ENCODE results near the gene ABHD14A. TPM values are rescaled to one million over a fixed set of nuclear protein-coding genes. Genes with fewer than 3 reads are reported as not detected.
"Not testable (repeated sequence)": the region's sequence is repeated elsewhere in the genome, so short reads cannot be mapped to it uniquely, and the experiment has no call there.

ABHD14A gene
- total RNA-seq = 20.6 TPM

DNA sequence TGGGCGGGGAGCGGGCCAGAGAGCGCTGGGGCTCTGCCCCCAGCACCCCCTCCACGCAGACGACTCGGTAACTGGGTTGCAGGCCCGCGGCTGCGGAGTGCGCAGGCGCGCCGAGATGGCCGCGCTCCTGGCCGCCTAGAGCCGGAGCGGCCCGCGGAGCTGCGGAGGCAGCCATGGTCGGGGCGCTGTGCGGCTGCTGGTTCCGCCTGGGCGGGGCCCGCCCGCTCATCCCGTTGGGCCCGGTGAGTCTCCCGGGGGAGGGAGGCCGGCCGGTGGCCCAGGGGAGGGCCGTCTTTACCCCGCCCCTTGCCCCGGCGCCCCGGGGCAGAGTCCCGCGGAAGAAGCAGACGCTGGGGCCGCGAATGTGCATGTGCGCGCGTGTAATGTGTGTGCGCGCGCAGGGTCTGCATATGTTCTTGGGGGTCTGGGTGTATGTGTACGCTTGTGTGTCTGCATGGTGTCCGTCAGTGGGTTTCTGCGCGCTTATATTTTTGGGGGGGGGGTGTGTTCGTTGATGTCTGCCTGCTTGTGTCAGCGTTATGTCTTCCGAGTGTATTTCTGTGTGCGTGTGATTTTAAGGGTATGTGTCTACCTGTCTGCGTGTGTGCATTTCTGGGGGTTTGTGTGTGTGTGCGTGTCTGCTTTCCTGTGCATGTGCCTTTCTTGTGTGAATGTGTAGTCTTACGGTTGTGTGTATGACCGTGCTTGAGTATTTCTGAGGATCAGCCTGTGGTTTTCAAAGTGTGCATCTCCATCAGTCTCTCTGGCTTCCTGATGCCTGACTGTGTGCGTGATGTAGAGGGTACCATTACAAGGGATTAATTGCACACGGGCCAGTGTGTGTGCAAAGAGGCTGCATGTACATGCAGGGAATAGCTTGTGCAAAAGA lies at the start of gene ABHD14A:
Gene ABHD14A, plus strand, starts transcription at position 102 of the 889 bp plus-strand sequence. Its CDS starts 72 bp downstream, at position 174.
- DNase-seq = peak; percentile 69

- no peak for DNase-seq
Measured at GRCh38 chr3:51927061-51927977, 47.5 kb upstream of the ABHD14A start.

GRCh38 chr3:51928438-51928837 lies 46.4 kb upstream of the ABHD14A start:
- no peak for DNase-seq

DNA sequence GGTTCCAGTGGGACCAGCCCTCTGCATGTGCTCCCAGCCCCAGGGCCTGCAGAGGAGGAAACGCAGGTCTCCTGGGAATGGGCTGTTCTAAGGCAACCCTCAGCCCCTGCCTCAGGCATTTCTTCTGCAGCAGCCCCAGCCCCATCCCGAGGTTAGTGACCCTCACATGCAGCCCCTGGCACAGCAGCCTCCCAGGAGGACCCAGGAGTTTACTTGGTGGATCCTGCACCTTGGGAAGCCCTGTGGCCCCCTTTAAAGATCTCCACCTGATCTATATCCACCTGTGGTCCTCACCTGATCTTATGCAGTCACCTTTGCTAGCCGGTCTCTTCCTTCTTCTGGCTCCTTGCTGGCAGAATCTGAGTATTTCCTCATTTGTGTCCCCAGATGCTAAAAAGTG lies 45.9 kb upstream of the ABHD14A start:
- DNase-seq = not testable (repeated sequence)

GRCh38 chr3:51929420-51930003 lies 45.4 kb upstream of the ABHD14A start:
- DNase-seq = no peak

DNA sequence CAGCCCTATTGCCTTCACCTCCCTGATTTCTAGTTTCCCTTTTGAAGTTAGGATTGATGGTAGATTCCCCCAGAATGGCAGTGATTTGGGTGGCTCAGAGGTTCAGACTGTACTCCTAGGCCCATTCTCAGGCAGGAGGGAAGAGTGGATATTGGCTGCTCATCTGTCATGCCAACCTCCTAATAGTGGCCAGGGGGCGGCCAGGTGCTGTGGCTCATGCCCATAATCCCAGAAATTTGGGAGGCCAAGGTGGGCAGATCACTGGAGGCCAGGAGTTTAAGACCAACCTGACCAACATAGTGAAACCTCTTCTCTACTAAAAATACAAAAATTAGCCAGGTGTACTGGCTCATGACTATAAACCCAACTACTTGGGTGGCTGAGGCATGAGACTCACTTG lies 44.4 kb upstream of the ABHD14A start:
- no peak for DNase-seq

DNA sequence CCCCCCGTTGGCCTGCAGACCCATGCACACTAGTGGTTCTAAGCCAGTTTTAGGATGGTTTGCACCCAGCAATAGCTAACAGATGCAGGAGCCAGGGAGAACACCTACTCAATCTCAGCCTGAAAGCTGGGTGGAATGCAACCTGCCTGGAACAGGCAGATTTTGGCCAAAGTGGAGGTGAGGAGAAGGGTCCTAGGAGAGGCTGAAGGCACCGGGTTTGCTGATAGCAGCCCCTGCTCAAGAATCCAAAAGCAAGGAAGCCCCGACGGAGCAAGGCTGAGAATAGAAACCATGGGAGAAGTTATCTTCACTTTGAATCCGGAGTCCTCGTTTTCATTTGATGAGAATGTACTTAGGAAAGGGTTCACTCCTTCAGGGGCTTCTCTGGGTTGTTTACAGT lies 43.1 kb upstream of the ABHD14A start:
- no peak for DNase-seq

DNA sequence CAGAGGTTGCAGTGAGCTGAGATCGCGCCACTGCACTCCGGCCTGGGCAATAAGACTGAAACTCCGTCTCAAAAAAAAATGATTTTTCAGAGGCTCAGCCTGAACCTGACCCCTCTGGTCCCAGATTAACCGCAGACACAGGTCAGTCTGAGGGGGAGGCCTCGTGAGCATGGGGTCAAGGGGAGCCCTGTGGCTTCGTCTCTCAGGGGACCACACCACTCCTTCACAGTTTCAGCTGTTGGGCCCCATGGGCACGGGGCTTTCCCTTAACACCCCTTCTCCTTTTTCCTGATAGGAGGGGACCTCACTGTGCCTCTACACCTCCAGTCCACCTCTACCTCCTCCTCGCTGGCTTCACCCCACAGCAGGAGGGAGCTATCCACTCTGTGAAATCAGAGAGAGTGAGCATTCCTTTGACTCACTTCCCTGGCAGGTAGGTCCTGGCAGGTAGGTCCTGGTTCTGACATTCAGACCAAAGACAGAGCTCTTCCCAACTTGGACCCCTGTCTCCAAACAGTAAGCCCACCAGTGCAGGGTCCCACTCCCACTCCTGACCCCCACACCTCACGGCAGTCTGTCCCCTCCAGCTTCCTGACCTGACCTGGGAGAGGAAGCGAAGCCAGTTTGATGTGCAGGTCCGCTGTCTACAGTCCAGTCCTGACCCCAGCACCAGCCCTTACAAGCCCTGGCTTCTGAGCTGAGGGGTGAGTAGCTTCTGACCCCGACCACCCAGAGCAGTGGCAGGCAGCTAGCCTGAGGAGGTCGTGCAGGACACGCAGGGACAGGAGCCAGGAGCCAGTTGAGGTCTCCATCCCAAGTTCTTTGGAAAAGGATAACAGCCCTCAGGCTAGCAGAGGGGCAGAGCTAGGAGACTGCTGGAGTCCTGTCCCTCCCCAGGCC lies 42.1 kb upstream of the ABHD14A start:
- no peak for DNase-seq

GRCh38 chr3:51933471-51934138 lies 41.3 kb upstream of the ABHD14A start:
- no peak for DNase-seq

DNA sequence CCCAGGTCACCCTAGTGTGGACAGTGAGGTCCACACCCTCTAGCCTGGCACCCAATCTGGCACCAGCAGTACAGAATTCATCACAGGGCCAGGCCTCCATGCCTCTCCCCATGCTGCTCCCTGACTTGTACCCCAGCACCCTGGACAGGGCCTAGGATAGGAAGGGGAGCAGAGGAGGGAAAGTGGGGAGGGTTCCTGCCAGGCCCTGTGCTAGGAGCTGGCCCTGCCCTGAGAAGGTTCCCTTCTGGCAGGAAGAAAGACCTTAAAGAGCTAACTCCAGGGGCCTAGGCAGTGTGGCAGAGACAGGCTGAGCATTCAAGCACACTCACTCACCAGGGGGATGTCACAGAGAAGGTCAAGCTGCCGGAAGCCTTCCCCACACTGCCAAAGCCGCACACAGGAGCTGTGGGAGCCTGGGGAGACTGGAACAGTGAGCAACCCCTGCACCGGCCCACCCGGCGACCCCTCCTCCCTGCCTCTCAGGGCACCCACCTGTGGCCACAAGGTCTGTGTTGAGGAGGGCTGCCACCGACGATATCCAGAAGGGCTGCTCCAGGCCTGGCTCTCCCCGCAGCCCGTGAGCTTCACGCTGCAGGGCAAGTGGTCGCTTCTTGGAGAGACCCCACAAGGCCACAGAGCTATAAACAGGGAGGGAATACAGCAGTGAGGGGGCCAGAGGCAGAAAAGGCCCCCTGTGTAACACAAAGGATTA lies 40.6 kb upstream of the ABHD14A start:
- no peak for DNase-seq

GRCh38 chr3:51934991-51935885 lies 39.6 kb upstream of the ABHD14A start:
- no peak for DNase-seq

- DNase-seq = no peak
Measured at GRCh38 chr3:51935886-51936755, 38.7 kb upstream of the ABHD14A start.

GRCh38 chr3:51937014-51937413 lies 37.9 kb upstream of the ABHD14A start:
- DNase-seq = no peak

DNA sequence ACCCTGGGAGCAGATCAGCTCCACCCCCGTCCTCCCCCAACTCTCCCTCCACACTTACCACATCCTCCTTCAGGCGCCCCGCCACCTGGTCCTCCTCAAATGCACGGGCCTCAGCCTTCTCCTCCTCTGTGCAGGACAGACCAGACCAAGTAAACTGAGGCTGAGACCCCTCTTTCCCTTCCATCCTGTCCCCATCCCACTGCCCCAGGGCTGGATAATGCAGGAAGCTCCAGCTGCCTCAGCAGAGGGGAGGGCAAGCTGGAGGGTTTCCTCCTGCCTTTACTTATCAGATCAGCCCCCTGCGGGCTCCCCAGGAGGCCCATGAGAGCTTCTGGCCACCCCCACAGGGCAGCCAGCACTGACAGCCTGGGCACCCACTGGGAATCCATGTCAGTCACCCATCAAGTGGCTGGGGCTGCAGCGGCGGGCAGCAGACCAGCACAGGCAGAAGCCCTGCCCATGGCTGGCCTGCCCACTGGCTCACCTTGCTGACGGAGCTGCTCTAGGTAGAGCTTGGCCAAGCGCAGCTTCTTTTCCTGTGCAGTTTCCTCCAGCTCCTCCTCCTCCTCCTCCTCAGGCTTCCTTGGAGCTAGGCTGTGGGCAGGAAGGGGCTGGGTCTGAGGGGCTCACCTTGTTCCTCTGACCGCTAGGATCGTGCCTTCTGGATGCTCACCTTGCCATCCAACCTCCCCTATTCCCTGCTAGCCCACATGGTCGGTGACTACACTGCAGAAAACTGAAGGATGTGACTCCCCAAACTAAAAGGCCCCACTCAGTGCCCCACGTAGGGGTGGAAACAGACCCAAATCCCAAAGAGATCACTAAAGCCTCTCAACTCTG lies 37.0 kb upstream of the ABHD14A start:
- no peak for DNase-seq

DNA sequence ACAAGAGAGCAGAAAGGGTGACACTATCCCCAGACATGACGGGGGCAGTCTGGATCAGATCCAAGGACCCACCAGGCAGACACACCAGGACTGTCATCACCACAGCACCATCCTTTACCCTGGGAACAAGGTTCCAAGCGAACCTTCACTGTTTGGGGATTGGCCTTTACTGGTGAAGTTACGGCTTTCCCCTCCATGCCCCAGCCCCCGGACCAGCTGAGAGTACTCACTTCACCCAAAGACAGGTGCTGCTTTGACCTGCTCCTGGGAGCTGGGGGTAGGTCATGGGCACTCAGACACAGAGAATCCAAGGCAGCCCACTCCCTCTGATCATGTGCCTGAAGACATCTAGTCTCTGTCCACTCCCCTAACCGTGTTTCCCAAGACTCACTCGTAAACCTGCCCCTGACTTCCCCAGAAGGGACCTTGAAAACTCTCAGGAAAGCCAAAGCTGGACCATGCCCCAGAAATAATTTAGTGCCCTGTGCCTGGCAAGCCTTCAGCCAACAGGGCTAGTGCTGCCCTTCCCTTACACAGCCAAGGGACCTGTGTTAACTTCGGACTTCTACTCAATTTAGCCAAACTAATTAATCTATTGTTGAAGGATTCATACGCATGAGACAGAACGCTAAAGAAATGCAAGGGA lies 36.0 kb upstream of the ABHD14A start:
- no peak for DNase-seq

DNA sequence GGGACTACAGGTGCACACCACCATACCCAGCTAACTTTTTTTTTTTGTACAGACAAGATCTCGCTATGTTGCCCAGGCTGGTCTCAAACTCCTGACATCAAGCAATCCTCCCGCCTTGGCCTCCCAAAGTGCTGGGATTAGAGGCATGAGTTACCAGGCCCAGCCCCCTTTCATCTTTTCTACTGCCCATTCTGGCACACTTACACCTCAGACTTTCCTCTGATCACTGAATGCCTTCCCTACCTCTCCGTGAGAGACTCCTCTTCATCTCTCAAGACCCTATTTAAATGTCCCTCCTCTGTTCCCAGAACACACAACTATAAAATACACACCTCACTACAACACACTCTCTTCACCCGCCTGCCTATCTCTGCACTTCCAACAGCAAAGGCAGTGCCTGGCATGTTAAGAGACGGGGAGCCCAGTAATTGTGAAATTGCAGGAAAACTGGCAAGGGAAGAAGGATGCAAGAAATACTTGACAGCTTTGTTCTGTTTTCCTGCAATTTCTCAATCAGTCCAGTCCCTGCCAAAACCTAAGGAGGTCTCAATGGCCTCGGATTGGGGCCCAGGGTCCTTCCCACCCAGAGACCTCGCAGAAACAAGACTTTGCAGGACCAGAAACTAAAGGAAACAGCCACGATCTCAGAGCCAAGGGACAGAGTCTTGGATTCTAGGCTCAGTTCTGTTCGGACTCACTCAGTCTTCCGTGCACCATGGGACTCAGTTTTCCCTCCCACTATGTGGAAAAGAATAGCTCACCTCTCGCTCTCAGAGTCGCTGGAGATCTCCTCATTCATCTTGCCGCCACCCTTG lies 34.0 kb upstream of the ABHD14A start:
- DNase-seq = no peak
